Heart left ventricle (tissue), 16 donors: ENCODE data around the gene FCHSD2. TPM values are rescaled to one million over a fixed set of nuclear protein-coding genes. Genes with fewer than 3 reads are reported as not detected.

Experiments used
- ATAC-seq, 4 donors: fragments of 200-7000 bp; cut with Tn5 transposase; one replicate each; pipeline ENCODE4 v1.9.1; 2020 to 2022; ENCODE audit warnings: moderate library complexity in 4 of 4, mild to moderate bottlenecking in 3 of 4, moderate number of reproducible peaks in 1 of 4
- DNase-seq, 5 donors: peaks; one replicate each; pipeline ENCODE4 v3.0.0-alpha.2; 2020
- H3K27ac ChIP-seq, 12 donors: fragments of 200-600 bp; sonication (generic) in 4 of 12; one replicate each; pipeline versions ENCODE4 v1.5.0 to v1.8.0; 2016 to 2022; ENCODE audit warnings: mild to moderate bottlenecking in 2 of 12
- H3K27me3 ChIP-seq, 9 donors: fragments of 200-600 bp; sonication (generic) in 2 of 9; one replicate each; pipeline versions ENCODE4 v1.5.1 to v1.8.0; 2016 to 2022; ENCODE audit warnings: mild to moderate bottlenecking in 3 of 9
- H3K36me3 ChIP-seq, 9 donors: fragments of 200-600 bp; sonication (generic) in 2 of 9; one replicate each; pipeline versions ENCODE4 v1.5.0 to v1.8.0; 2018 to 2022; ENCODE audit warnings: mild to moderate bottlenecking in 2 of 9
- H3K4me1 ChIP-seq, 12 donors: fragments of 200-600 bp; sonication (generic) in 4 of 12; one replicate each; pipeline versions ENCODE4 v1.5.0 to v1.8.0; 2016 to 2022; ENCODE audit warnings: mild to moderate bottlenecking in 3 of 12
- H3K4me3 ChIP-seq, 12 donors: fragments of 200-600 bp; sonication (generic) in 4 of 12; one replicate each; pipeline versions ENCODE4 v1.5.0 to v1.8.0; 2017 to 2022; ENCODE audit warnings: mild to moderate bottlenecking in 9 of 12, moderate library complexity in 4 of 12
- H3K9me3 ChIP-seq, 12 donors: fragments of 200-600 bp; sonication (generic) in 4 of 12; one replicate each; pipeline versions ENCODE4 v1.5.0 to v1.8.0; 2016 to 2022; ENCODE audit warnings: mild to moderate bottlenecking in 1 of 12
- CTCF ChIP-seq, 12 donors: fragments of 200-600 bp; sonication (generic) in 4 of 12; IDR thresholded peaks; one replicate each; pipeline versions ENCODE4 v1.5.0 to v1.8.0; 2018 to 2022; ENCODE audit warnings: antibody characterized with exemption in 12 of 12, mild to moderate bottlenecking in 5 of 12
- POLR2A ChIP-seq, 2 donors: fragments of 450-650 bp; IDR thresholded peaks; one replicate each; pipeline ENCODE4 v1.6.1; 2017; ENCODE audit warnings: antibody characterized with exemption in 2 of 2, mild to moderate bottlenecking in 2 of 2, moderate library complexity in 2 of 2
- WGBS, 4 donors: extraction: QIAGEN DNeasy Blood & Tissue Kit in 2 of 4; methylation state at CpG; one replicate each; pipeline versions ENCODE4 v1.1.5 to v1.1.7; 2013 to 2018; 5-methylcytosine and 5-hydroxymethylcytosine counted together
- intact Hi-C, 10 donors: fragments of 100-400 bp; cut with DNase I; formaldehyde crosslinking; loops; one replicate each; pipeline versions ENCODE4 v1.11.1 to v1.14.2; 2022
- polyA plus RNA-seq, 2 donors: library from polyadenylated mRNA; stranded (reverse); fragments of 200-250 nt; gene quantifications; one replicate each; pipeline ENCODE4 v1.2.3, GENCODE V29; 2013
- total RNA-seq, 9 donors: library from RNA; depleted of rRNA in 2 of 9; stranded (reverse); fragments of >200 nt in 2 of 9; fragmentation: NEBNext Ultra II Directional in 3 of 9; extraction: Animal tissue kit (Norgen Biotek cat#: 25700) in 3 of 9; gene quantifications; one replicate each; pipeline versions ENCODE4 v1.1.0 to v1.2.4, GENCODE V29; 2016 to 2023
- donor health status: ischemic (EF 13 %, LVEDD 7.1; RV severe dilation, severe dysfunction).
- donor health status: healthy with polysubstance abuse.
- donor health status: DM: no; HTN: yes; CAD: no.
- donor health status: DM: no; HTN: no; CAD: no.
- donor health status: ischemic (EF 25% LVEDD 6.9; RV normal size, moderate dysfunction).
- donor health status: ischemic (EF 25% LVEDD 5.7; RV mildly dilated, moderate dysfunction).
- donor health status: healthy.
- donor health status: DM: yes; HTN: yes; CAD: no.
- donor health status: ischemic (EF 35%, LVEDD 5.7; RV mildly dilated, moderate dysfunction).
- donor health status: nonischemic (EF 11% LVEDD 7.7; RV severe dilation, severe dysfunction).
- donor health status: DM: yes; HTN: yes; CAD: no.
- donor health status: PGD.
- donor health status: ischemic (EF 29% LVEDD 5.4; RV normal size, mild dysfunction).
- donor health status: nonischemic (EF 23%, LVEDD 6.1; RV moderate dilation, normal function).

The FCHSD2 gene
- total and polyA plus RNA-seq, 11 donors = 9.9 to 61.1 (median 39.0) TPM

- H3K4me3 ChIP-seq = peak overlapping the region in 10 of 12 donors; percentile 6 to 46 (median 32)
- ATAC-seq = peak; percentile 79 to 88 (median 82)
- 20 to 29% (median 23%) methylated on average over 2 to 3 of the region's 3 CpGs for WGBS, 4 donors
- H3K36me3 ChIP-seq = no peaks in the 10 kb centered on the region
- peaks cover under 1 to 55% (median 17%) of the 10 kb centered on the region in 12 donors for H3K4me1 ChIP-seq
- intact Hi-C loops = no loop called here
- DNase-seq = peak in 4 of 5 donors; percentile 73 to 86 (median 78)
- H3K27ac ChIP-seq = peak overlapping the region; percentile 21 to 92 (median 72)
- TF ChIP-seq POLR2A (IDR thresholded peaks at IDR 0.05) = no peak
- peak in 9 of 12 donors; percentile 12 to 44 (median 32) for TF ChIP-seq CTCF (IDR thresholded peaks at IDR 0.05)
- H3K27me3 ChIP-seq = no peaks in the 10 kb centered on the region
- H3K9me3 ChIP-seq = no peaks in the 10 kb centered on the region
Measured at GRCh38 chr11:73182824-73183321, 40.8 kb upstream of the FCHSD2 start.

- Histone ChIP-seq H3K27ac (peak overlapping the region in 4 of 12 donors; percentile 84 to 94 (median 92)), H3K9me3 (no peaks in the 10 kb centered on the region), H3K36me3 (no peaks in the 10 kb centered on the region), H3K27me3 (no peaks in the 10 kb centered on the region), H3K4me1 (peaks cover 13 to 75% (median 43%) of the 10 kb centered on the region in 12 donors), H3K4me3 (no peak overlapping the region)
- no peak for DNase-seq
- ATAC-seq = no peak
- TF ChIP-seq CTCF (IDR thresholded peaks at IDR 0.05) (no peak), POLR2A (IDR thresholded peaks at IDR 0.05) (no peak)
- intact Hi-C loops = loop anchor here (1.0 to 10.0 kb wide), 12 partner anchors 36 to 456 kb away; partner anchors contain the start of gene FCHSD2 (in 6 of the 10)
- WGBS, 4 donors = 89 to 92% (median 91%) methylated on average over 4 of the region's 4 CpGs
Measured at GRCh38 chr11:73178681-73179080, 36.6 kb upstream of the FCHSD2 start.

GRCh38 chr11:73177778-73178539 lies 35.8 kb upstream of the FCHSD2 start:
- Histone ChIP-seq H3K4me1 (peaks cover 16 to 76% (median 44%) of the 10 kb centered on the region in 12 donors), H3K27ac (peak overlapping the region; percentile 53 to 95 (median 83)), H3K9me3 (no peaks in the 10 kb centered on the region), H3K27me3 (no peaks in the 10 kb centered on the region), H3K4me3 (no peak overlapping the region), H3K36me3 (no peaks in the 10 kb centered on the region)
- DNase-seq (peak; percentile 85 to 91 (median 89)), ATAC-seq (peak; percentile 49 to 77 (median 65))
- TF ChIP-seq POLR2A (IDR thresholded peaks at IDR 0.05) (no peak), CTCF (IDR thresholded peaks at IDR 0.05) (peak; percentile 68 to 90 (median 83))
- intact Hi-C loops = loop anchor here (1.0 to 10.0 kb wide), 16 partner anchors 35 to 456 kb away; partner anchors contain the start of gene FCHSD2 (in 7 of the 10)
- 32 to 39% (median 38%) methylated on average over 15 of the region's 15 CpGs for WGBS, 4 donors

- no peak for TF ChIP-seq CTCF (IDR thresholded peaks at IDR 0.05)
- no peak for TF ChIP-seq POLR2A (IDR thresholded peaks at IDR 0.05)
- peak; percentile 40 to 58 (median 56) for ATAC-seq
- 0 to 20% (median 14%) methylated on average over 2 to 3 of the region's 3 CpGs; no CpG with 5 or more reads in 1 of the 4 donors for WGBS, 4 donors
- Histone ChIP-seq H3K27ac (peak overlapping the region; percentile 53 to 95 (median 83)), H3K9me3 (no peaks in the 10 kb centered on the region), H3K4me1 (peaks cover 16 to 79% (median 49%) of the 10 kb centered on the region in 12 donors), H3K4me3 (no peak overlapping the region), H3K27me3 (no peaks in the 10 kb centered on the region), H3K36me3 (no peaks in the 10 kb centered on the region)
- peak; percentile 52 to 86 (median 68) for DNase-seq
- intact Hi-C loops = loop anchor here (1.0 to 10.0 kb wide), 11 partner anchors 35 to 455 kb away; partner anchors contain the start of gene FCHSD2 (in 6 of the 10)
Measured at GRCh38 chr11:73177380-73177777, 35.3 kb upstream of the FCHSD2 start.
